TTC549 (cell line): ENCODE data around the gene ADAMTSL3.
A peak's percentile ranks its signal among the peaks of the same experiment; 100 is the strongest.
"Not testable (repeated sequence)": the region's sequence is repeated elsewhere in the genome, so short reads cannot be mapped to it uniquely, and the experiment has no call there.

Experiments
- FAIRE-seq: peaks from 2 replicates; lab custom pipeline; 2012; peaks lifted over from hg19 to GRCh38; lab: Jason Lieb, UNC

The ADAMTSL3 gene

DNA sequence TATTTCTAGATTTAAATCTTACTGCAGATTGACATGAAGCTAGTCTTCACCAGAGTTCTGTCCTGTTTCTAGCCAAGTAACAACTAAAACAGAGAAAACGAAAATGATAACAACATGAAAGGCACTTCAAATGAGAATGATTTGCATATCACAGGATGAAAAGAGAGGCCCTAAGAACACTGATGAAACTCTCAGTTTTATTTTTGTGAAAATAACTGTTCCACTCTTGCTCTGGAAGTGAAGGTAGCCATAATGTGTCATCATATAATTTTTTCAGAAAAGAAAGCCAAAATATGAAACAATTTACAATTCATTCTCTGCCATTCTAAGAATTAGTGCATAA lies 274.4 kb downstream of the ADAMTSL3 start:
- FAIRE-seq, result no peak

DNA sequence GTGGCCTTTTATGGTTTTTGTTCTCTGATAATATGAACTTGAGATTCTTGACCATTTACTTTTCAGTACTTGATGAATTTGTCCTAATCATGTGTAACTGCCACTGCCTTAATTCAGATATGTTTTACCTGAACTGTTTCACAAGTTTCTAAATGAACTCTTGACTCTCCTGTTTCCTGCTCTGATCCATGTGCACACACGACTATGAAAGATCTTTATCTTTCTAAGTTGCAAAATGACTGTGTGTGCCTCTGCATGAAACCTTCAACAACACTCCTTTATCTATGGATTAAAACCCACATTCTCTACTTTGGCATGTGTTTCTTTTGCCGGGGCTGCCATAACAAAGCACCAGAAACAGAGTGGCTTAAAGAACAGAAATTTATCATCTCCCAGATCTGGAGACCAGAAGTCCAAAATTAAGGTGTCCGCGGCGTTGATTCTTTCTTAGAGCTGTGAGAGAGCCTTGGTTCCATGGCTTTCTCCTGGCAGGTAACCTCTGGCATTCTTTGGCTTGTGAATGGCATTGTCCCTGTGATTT lies 275.0 kb downstream of the ADAMTSL3 start:
- no peak for FAIRE-seq

DNA sequence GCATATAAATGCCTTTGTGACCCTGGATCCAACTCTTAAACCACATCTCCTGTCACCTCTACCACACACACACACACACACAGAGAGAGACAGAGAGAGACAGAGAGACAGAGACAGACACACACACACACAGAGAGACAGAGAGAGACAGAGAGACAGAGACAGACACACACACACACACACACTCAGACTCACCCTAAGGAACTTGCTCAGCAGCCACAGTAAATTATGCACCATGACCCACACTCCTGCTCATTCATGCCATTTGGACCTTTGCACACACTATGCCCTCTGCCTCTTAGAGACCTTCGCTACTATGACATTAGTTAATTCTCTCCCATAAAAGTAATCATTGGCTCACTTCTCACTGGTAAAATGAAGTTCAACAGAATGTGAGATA lies 275.7 kb downstream of the ADAMTSL3 start:
- FAIRE-seq, result no peak

DNA sequence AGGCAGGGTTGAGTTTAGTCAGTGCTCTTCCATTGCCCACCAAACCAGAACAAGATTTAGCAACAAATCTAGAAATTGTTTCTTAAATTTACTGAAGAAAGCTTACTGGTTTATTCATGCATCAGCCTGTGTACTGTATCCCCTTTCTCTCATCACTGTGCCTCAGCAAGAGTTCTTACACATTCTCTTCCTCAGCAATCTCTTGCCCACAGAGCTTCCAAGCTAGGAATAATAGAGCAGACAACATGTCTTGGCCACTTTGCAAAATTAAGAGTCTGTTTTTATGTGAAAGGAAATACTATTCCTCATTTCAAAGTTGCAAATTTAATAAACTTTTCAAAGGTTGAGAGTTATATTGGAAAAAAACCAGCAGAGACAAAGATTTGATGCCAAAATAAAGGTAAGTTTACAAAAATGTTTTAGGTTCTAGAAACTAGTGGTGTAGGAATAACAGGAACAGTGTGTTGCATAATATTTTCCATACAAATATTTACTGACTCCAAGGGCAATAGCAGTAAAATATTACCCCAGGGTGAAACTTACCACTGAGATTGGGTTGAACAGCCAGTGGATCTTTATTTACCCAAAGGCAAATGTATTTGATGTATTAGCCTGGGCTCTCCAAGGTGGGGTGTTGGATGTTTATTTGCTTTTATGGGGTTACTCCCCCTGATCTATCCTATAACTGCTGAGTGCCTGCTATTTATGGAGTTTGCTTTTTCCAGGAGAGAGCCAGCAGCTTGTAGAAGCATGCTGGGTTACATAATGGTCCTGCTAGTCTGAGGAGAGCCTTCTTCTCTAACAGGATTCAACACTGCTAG lies 276.7 kb downstream of the ADAMTSL3 start:
- FAIRE-seq, result no peak

DNA sequence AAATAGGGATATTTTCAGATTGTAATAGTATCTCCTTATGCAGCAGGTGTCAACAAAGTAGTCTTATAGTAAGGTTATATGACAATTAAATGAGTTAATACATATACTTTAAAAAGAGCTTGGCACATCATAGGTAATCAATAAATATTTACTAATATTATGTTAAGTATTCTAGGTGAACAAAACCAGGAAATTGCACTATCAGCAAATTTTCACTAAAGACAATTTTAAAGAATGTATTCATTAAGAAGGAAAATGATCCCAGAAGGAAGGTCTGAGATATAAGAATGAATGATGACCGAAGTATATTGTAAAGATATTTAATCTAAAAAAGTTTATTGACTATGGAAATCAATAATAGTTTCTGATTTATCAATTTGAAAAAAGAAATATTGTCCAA lies 281.9 kb downstream of the ADAMTSL3 start:
- FAIRE-seq, result peak; percentile 7

DNA sequence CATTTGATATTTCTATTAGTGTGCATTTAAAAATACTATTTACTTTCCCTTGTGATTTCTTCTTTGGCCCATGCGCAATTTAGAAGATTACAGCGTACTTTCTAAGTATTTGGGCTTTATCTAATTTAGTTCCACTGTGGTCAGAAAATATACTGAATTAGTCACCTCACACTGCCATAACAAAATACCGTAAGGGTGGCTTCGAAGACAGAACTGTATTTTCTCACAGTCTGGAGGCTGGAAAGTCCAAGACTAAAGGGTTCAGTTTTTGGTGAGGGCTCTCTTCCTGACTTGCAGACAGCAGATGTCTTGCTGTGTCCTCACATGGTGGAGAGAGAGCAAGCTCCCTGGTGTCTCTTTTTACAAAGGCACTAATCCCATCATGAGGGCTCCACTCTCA lies 286.2 kb downstream of the ADAMTSL3 start:
- FAIRE-seq, result no peak

DNA sequence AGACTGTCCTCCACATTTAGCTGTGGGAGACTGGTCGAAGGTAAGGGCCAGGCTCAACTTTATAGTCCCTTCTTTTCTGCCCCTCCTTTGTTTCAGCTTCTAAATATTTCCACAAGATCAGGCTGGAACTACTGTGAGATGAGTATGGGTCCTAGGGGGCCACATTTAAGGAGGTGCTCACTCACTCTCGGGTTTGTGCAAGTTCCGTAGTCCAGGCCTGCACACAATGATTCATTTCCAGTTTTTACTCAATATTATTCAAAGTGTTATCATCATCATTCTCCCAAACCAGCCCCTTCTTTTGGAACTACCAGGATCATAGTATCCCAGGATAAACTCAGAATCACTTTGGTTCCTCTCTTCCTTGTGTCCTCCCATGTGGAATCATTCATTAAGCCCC lies 289.1 kb downstream of the ADAMTSL3 start:
- no peak for FAIRE-seq

DNA sequence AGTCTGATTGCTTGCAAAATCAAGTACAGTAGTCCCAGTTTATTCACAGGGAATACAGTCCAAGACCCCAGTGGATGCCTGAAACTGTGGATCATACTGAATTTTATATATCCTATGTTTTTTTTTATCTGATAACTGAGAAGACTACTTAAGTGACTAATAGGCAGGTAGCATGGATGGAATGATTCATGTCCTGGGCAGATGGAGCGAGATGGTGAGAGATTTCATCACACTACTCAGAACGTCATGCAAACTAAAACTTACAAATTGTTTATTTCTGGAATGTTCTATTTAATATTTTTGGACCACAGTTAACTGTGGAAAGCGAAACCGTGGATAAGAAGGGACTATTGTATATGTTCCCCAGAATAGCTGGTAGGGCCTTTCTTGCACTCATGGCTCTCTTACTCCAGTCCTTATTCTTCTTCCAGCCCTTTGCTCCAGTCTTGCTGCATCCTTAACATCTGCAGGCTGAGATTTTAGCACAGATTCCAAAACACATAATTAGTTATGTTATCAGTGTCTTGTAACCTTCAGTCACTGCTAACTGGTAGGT lies 290.0 kb downstream of the ADAMTSL3 start:
- no peak for FAIRE-seq

DNA sequence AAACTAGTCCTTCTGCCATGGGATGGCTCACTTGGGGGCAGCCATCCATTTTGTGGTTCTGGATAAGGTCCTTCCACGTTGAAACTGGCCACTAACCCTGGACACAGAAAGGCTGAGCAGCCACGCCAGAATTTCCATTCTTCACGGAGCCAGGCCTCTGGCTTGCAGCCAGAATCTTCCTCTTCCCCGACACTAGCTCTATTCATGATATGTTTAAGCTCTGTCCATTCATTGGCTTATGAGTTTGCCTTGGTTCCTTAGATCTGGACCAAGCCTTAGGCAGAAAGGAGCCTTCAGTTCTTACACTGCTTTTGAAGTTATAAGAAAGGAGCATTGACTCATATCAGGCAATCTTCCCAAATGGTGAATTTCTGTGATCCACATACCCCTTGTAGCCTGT lies 293.2 kb downstream of the ADAMTSL3 start:
- FAIRE-seq, result no peak

DNA sequence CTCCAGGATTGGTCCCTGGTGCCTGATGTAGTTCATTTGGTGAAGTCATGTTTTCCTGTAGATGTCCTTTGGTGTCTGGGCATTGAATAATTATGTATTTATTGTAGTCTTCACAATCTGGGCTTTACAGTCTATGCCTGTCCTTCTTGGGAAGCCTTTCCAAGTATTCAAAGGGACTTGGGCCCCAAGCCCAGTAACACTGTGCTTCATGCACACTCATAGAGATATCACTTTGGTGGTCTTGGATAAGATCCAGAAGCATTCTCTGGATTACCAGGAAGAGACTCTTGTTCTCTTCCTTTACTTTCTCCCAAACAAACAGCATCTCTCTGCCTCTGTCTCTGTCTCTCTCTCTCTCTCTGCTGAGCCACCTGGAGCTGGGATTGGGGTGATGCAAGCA lies 300.6 kb downstream of the ADAMTSL3 start:
- no peak for FAIRE-seq

DNA sequence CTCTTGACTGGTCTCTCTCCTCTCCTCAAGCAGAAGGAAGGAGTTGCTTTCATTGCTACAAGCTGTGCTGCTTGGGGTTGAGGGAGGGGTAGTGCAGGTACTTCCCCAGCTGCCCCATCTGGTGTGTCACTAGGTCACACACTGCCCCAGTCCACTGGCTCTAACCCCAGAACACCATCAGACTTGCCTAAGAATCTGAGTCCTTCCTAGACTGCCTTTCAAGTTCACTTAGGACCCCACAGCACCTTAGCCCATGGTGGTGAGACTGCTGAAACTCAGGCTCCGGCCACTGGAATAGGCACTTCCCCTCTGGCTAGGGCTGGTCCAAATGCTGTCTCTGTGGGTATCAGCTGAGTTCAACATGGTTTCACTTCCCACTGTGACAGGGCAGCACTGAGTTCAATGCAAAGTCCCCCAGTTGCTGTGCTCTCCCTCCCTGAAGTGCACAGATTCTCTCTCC lies 301.9 kb downstream of the ADAMTSL3 start:
- no peak for FAIRE-seq

DNA sequence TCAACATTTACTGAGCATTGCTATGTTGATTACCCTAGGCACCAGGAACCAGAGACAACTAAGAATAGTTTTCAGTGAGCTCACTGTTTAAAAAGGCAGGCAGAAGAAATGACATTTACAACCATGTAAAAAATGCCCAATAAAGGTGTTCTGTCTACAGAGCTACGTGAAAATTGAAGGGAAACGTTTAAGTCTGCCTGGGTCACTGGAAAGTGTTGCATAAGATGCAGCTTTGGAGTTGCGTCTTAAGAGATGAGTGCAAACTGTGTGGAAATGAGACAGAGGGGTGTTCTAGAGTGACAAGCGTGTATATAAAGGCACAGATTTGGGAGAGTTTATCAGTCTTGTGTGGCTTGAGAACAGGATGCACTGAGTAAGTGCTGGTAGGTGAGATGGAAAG lies 303.0 kb downstream of the ADAMTSL3 start:
- no peak for FAIRE-seq

DNA sequence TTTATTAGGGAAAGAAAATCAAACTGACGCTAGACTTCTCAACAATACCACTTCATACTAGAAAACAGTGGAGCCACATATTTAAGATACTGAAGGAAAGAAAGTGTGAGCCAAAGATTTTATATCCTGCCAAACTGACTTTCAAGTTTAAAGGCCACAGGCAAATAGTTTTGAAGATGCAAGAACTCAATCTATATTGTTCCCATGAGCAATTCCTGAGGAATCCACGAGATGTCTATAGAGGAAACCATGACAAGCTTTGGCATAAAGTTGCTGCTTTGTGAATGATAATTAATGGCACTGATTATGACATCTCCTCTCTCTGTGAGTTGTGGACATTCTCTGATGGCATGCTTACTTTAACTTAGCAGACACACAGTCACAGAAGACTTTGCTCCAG lies 305.6 kb downstream of the ADAMTSL3 start:
- FAIRE-seq, result no peak

DNA sequence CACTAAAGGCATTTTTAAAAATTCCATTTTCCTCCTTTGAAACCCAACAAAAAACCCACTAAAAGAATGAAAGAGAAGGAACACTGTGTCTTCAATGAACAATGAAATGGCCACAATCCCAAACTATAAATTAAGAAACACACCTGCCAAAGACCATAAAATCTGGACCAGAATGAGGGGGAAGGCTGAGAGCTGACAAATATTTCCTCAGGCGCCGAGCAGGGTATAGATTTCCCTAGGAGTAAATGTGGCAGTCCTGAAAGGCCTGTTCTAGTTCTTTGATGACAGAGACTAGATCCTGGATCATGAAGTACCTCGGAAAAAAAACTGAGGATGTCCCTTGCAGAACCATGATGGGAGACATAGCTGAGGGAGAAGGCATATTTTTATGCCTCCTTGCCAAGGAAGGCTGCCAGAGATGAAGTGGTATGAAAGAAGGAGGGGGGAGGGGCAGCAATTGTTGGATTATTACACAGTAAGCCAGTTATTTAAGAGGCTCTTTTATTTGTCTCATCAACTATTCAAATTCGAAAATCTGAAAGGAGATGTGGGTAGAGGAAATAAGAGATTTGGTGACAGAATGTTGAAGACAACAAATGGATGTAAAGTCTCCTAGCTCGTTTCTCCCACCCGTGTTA lies 306.4 kb downstream of the ADAMTSL3 start:
- no peak for FAIRE-seq

DNA sequence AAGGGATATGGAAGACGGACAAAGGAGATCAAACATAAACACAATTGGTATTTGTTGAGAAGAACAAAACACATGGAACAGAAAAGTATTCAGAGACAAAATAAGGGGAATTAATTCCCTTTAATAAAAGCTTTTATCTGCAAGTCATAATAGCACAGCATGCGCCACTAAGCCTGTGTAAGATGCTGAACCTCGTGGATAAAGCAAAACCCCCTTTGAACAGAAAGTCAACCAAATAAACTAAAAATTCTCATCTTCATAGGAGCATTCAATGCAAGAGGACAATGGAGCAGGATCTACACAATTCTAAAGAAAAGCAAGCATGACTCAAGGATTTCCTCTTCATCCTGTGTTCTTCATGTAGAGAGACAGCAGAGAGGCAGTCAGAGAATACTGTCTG lies 307.4 kb downstream of the ADAMTSL3 start:
- FAIRE-seq, result no peak

DNA sequence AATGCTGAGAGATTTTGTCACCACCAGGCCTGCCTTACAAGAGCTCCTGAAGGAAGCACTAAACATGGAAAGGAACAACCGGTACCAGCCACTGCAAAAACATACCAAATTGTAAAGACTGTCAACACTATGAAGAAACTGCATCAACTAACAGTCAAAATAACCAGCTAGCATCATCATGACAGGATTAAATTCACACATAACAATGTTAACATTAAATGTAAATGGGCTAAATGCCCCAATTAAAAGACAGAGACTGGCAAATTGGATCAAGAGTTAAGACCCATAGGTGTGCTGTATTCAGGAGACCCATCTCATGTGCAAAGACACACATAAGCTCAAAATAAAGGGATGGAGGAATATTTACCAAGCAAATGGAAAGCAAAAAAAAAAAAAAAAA lies 311.0 kb downstream of the ADAMTSL3 start:
- not testable (repeated sequence) for FAIRE-seq

DNA sequence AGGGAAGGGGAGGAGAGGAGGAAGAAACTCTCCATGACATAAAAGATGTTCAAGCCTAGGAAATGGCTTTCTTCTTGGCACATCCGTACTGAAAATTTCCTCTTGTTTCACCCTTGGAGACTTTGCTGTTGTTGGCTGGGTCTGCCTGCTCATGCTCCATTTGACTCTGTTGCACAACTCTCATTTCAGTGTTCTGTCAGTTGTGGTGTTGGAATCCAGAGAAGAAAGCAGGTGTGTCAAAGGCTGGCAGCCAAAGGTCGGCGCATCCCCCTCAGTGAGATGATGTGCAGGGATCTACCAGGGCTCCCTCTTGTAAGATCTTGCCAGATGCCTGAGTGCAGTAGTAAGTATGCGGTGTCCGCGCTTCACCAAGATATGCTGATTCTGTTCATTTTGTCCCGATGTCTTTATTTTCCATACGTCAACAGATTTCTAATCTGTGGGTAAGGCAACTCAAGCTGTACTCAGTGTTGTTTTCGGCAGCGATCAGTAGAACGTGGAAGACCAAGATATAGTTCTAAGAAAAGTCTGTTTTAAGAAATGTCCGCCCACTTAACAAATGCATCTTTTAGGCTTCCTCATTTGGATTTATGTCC lies 316.5 kb downstream of the ADAMTSL3 start:
- no peak for FAIRE-seq

DNA sequence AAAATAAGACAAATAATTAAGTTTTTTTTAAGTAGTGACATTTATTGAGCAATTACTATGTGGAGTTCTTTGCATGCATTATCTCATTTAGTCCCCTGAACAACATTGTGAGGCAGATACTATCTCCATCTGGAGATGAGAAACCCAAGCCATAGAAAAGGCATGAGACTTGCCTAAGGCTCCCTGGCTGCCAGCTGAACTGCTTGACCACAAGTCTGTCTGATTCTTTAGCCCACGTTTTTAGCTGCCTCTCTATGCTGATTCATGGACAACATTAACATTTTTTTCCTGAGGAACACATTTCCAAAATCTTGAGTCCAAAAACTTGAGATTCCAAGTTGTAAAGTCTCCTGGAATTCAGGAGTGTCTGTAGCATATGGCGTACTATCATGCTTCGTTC lies 318.1 kb downstream of the ADAMTSL3 start:
- no peak for FAIRE-seq

DNA sequence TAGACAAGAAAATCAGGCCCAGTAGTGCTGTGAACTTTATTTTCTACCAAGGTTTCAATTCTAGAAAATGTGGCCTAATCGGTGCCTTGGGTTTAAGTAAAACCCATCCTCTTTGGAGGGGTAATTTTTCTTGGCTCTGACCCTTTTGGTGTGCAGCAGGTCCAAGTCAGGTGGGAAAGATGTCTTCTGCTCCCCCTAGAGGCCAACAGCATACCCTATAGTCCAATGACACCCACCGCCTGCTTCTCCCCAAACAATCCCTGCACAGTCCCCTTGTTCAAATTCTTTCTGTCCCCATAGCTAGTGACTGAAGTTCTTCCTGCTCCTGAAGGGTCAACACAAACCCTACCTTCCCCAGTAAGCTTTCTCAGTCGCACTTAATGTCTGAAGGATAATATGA lies 319.9 kb downstream of the ADAMTSL3 start:
- FAIRE-seq, result no peak

DNA sequence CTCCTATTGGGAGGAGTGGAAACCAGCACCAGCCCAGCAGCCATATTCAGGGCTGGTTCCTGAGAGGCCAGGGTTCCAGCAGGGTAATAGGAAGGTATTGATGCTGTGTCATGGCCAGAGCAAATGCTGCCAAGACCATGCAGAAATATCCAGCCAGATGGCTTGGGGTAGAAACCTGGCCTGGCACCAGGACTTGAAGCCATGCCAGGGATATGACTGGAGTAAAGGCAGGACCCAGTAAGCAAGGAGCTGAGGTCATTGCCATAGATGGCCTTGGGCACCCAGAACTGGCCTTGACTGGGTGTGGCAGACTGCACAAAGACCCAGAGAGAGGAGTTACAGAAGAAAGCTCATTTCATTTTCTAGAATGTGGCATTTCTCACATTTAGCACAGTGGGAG lies 324.1 kb downstream of the ADAMTSL3 start:
- FAIRE-seq, result no peak

DNA sequence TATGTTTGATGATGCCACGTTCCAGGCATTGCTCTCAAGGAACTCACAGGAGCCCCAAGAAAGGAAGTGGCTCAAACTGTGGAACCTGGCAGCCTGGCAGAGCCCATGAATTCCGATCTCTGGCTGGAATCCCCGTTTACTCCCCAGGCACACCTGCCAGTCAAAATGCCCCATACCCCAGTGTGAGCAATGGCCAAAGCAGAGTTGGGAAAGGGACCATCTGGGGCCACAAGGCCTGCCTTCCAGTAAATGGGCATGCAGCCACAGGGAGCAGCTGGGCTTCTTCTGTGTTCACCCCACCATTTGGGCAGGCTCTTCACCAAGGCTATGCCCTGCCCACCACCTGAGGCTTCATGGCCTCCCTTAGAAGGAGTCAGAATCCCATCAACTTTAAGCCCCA lies 324.7 kb downstream of the ADAMTSL3 start:
- FAIRE-seq, result no peak

DNA sequence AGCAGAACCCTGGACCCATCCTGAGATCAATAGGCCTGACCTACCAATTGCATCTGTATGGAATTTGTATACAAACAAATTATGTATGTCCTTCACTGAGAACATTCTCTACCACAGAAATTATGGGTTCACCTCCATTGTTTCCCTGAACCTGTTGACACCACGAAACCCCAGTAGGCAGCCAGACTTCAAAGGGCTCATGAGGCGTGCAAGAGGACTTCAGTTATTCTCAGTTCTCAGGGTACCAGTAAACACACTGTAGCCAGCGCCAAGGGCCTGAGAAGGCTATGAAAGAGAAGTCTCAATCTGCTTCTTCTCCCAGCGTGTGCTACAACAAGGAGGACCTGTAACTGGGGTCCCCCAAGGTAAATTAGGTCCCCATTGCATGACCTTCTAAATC lies 326.7 kb downstream of the ADAMTSL3 start:
- no peak for FAIRE-seq

DNA sequence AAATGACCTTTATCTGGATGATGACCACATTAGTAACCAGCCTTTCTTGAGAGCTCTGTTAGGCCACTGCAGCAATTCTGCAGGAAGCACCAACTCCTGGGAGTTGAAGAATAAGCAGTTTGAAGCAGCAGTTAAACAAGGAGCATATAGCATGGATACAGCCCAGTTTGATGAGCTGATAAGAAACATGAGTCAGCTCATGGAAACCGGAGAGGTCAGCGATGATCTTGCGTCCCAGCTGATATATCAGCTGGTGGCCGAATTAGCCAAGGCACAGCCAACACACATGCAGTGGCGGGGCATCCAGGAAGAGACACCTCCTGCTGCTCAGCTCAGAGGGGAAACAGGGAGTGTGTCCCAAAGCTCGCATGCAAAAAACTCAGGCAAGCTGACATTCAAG lies 328.8 kb downstream of the ADAMTSL3 start:
- FAIRE-seq, result no peak
